ENCODE data around the gene FLT1.

DNA sequence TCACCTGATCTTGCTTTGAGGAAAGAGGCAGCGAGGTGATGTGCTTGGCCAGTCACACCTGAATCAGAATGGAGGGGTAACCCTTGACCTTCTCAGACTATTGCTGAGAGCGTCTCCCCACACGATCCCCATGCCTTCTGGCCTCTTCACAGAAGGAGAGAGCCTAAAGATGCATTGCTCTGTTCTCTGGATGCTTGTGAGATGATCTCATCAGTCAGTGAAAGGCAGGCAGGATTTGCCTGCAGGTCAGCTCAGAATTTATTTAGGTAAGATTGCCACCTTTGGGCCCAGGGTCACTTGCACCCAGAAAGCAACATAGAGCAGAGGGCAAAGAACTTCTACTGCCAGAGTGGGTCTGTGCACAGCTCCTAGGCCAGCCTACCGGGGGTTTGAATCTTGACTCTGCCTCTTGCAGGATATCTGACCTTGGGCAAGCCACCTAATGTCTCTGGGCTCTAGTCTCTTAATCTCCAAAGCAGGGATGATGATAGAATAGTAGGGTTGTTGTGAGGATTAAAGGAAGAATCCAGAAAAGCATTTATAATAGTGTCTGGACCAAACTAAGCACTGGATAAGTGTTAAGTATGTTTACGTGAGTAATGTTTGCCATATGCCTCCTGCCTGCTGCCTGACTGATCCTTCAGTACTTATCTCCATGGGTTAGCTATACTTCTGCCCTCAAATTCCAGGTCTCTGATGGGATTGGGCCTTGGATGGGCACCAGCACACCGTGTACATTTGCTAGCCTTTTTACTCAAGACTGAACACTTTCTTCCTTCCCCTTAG, 8.4 kb upstream of the FLT1 start:
- TF ChIP-seq, protein P1, sequence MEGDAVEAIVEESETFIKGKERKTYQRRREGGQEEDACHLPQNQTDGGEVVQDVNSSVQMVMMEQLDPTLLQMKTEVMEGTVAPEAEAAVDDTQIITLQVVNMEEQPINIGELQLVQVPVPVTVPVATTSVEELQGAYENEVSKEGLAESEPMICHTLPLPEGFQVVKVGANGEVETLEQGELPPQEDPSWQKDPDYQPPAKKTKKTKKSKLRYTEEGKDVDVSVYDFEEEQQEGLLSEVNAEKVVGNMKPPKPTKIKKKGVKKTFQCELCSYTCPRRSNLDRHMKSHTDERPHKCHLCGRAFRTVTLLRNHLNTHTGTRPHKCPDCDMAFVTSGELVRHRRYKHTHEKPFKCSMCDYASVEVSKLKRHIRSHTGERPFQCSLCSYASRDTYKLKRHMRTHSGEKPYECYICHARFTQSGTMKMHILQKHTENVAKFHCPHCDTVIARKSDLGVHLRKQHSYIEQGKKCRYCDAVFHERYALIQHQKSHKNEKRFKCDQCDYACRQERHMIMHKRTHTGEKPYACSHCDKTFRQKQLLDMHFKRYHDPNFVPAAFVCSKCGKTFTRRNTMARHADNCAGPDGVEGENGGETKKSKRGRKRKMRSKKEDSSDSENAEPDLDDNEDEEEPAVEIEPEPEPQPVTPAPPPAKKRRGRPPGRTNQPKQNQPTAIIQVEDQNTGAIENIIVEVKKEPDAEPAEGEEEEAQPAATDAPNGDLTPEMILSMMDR (IDR thresholded peaks at IDR 0.05), result no peak
- TF ChIP-seq ZFX (IDR thresholded peaks at IDR 0.05; ENCODE audit: borderline replicate concordance), result no peak

Data from 22Rv1 (cell line).